Measurements from ENCODE around the gene PRKACB. TPM values are rescaled to one million over a fixed set of nuclear protein-coding genes. Genes with fewer than 3 reads are reported as not detected.
A peak's percentile ranks its signal among the peaks of the same experiment; 100 is the strongest.

The PRKACB gene
- total RNA-seq, 2 donors from 2014 or later = 9.6 to 18.2 TPM

DNA sequence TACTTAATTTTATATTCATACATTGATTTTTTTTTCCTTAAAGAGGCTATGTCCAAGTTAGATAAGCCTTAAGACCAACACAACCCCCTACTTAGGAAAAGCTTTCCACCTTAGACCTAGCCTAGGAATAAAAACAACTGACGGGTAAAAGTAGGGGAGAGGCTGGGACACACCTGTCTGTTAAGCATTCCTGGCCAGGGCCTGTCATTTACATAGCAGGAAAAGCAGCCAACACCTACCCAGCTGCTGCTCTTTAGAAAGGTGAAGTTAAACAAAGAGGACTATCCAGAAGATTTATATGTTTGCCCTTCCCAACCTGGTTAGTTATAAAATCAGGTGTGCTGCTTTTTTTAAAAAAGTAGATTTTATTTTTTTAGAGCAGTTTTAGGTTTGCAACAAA is 128.3 kb downstream of the PRKACB start:
- ATAC-seq (peak; percentile 84), DNase-seq (peak; percentile 33 to 67 (median 64))
- intact Hi-C loops (cut with DNase I) = no loop called here
- TF ChIP-seq, protein P1, sequence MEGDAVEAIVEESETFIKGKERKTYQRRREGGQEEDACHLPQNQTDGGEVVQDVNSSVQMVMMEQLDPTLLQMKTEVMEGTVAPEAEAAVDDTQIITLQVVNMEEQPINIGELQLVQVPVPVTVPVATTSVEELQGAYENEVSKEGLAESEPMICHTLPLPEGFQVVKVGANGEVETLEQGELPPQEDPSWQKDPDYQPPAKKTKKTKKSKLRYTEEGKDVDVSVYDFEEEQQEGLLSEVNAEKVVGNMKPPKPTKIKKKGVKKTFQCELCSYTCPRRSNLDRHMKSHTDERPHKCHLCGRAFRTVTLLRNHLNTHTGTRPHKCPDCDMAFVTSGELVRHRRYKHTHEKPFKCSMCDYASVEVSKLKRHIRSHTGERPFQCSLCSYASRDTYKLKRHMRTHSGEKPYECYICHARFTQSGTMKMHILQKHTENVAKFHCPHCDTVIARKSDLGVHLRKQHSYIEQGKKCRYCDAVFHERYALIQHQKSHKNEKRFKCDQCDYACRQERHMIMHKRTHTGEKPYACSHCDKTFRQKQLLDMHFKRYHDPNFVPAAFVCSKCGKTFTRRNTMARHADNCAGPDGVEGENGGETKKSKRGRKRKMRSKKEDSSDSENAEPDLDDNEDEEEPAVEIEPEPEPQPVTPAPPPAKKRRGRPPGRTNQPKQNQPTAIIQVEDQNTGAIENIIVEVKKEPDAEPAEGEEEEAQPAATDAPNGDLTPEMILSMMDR (IDR thresholded peaks at IDR 0.05) = no peak
- no peak for TF ChIP-seq POLR2A (IDR thresholded peaks at IDR 0.05)
- H3K36me3 ChIP-seq (replicated peaks in 1 of 2; ENCODE audit: insufficient read depth in 1 of 2, low read depth in 2 of 2) = no peaks in the 10 kb centered on the region
- no peak overlapping the region for H3K4me3 ChIP-seq
- peak overlapping the region in 2 of 4 donors; percentile 41 to 61 for H3K27ac ChIP-seq
- H3K4me1 ChIP-seq = peaks cover 22% of the 10 kb centered on the region
- no peaks in the 10 kb centered on the region for H3K27me3 ChIP-seq
- 5 to 40% methylated on average over 1 of the region's 1 CpG for WGBS, 2 donors
- no peaks in the 10 kb centered on the region for H3K9me3 ChIP-seq

DNA sequence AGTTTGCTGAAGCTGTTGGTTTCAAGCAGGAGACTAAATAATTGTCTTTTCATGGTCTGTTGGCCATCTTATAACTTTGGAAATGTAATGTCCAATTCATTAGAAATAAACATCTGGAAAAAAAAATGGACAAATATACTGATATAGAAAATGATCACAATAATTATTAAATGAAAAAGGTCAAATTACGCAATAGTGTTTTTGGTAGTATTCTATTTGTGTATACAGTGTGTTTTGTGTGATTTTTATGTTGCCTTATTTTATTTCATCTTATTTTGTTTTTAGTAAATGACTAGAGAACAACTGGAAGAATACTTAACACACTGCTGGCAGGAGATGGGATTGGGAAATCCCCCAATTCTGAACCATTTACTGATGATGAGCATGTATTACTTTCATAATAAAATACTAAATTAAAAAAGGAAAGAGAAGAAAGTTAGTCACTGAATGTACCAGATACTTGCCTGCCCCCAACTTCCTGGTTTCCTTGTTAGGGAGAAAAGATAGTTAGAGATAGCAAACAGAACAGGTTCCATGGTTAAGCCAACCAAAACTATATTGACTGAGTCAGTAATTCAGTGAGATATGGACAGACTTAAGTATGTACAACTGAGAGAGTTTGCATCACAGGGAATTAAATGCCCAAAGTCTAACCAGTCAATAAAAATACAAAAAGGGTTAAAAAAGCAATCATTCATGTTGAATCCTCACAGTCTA is 133.4 kb downstream of the PRKACB start:
- intact Hi-C loops (cut with DNase I) = no loop called here
- Histone ChIP-seq H3K4me3 (no peak overlapping the region), H3K27ac (no peak overlapping the region), H3K9me3 (no peaks in the 10 kb centered on the region), H3K36me3 (replicated peaks in 1 of 2; ENCODE audit: insufficient read depth in 1 of 2, low read depth in 2 of 2) (no peaks in the 10 kb centered on the region), H3K27me3 (no peaks in the 10 kb centered on the region), H3K4me1 (peaks cover 21% of the 10 kb centered on the region)
- ATAC-seq = no peak
- TF ChIP-seq, protein P1 (IDR thresholded peaks at IDR 0.05) = no peak
- 89 to 95% methylated on average over 1 of the region's 1 CpG for WGBS, 2 donors
- no peak for DNase-seq

DNA sequence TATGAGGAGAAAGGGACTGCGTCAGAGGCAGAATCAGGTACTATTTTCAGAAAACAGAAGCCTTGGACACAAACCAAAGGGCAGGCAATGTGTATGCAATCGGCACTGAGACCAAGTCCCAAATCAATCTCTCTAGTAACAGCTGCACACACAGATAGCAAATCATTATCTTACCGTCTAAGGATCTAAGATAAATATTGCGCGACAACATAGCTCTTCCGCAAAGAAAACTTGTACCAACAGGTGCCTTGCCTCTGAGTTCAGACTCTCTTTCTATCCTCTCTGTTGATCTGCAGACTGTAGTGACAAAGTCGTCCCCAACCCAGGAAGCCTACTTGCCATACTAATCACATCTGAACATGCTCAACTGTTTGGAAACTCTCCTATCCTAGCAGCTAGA is 134.8 kb downstream of the PRKACB start:
- no peaks in the 10 kb centered on the region for H3K9me3 ChIP-seq
- WGBS, 2 donors = 15 to 26% methylated on average over 6 to 7 of the region's 7 CpGs
- no peak overlapping the region for H3K4me3 ChIP-seq
- peak; percentile 56 for ATAC-seq
- H3K27me3 ChIP-seq = no peaks in the 10 kb centered on the region
- TF ChIP-seq, protein P1 (IDR thresholded peaks at IDR 0.05) = no peak
- peak in 1 of 4 donors; percentile 13 for DNase-seq
- H3K27ac ChIP-seq = no peak overlapping the region
- intact Hi-C loops (cut with DNase I) = no loop called here
- peaks cover 16% of the 10 kb centered on the region for H3K4me1 ChIP-seq
- no peaks in the 10 kb centered on the region for H3K36me3 ChIP-seq (replicated peaks in 1 of 2; ENCODE audit: insufficient read depth in 1 of 2, low read depth in 2 of 2)

DNA sequence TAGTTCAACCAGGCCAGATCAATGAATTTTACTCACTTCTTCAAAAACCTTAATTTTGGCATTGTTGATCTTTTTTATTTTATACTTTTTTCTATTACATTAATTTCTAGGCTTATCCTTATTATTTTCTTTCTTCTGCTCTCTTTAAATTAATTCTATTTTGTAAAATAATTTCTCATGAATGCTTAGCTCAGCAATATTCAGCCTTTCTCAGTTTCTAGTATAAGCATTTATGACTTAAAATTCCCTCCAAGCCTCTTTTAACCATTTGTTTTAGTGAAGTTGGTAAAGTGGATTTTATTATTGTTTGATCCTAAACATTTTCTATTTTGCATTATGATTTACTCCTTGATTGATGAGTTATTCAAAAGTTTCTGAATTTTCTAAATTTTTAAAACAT is 136.8 kb downstream of the PRKACB start:
- Histone ChIP-seq H3K27ac (no peak overlapping the region), H3K4me3 (no peak overlapping the region), H3K36me3 (replicated peaks in 1 of 2; ENCODE audit: insufficient read depth in 1 of 2, low read depth in 2 of 2) (no peaks in the 10 kb centered on the region), H3K27me3 (no peaks in the 10 kb centered on the region), H3K4me1 (peaks cover 16% of the 10 kb centered on the region), H3K9me3 (no peaks in the 10 kb centered on the region)
- no peak for DNase-seq
- intact Hi-C loops (cut with DNase I) = no loop called here
- ATAC-seq = no peak
- TF ChIP-seq, protein P1 (IDR thresholded peaks at IDR 0.05) = no peak
- no peak for TF ChIP-seq POLR2A (IDR thresholded peaks at IDR 0.05)

DNA sequence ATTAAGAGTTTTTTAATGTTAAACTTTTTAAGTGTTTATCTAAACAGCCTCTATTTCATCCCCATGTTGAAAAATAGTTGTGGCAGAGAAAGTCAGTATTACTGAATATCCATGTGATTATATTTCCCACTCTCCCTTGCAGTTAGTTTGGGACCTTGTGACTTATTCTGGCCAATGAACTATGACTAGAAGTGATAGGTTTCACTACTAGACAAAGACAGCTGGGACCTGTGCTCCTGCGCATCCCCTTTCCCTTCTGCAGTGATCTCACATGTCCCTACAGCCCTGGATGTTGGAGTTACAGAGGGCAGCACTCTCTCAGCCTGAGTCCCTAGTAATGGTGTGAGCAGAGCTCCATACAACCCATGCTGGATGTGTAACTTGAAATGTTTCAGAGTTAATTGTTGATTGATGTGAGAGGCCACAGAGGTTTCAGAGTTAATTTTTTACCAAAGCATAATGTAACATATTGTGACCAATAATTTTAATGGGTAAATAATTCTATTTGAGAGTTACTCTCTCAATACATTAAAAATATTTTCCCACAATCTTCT is 138.8 kb downstream of the PRKACB start:
- DNase-seq = no peak
- intact Hi-C loops (cut with DNase I) = no loop called here
- TF ChIP-seq, protein P1 (IDR thresholded peaks at IDR 0.05) = no peak
- TF ChIP-seq POLR2A (IDR thresholded peaks at IDR 0.05) = no peak
- H3K4me1 ChIP-seq = peaks cover 15% of the 10 kb centered on the region
- H3K36me3 ChIP-seq (replicated peaks in 1 of 2; ENCODE audit: insufficient read depth in 1 of 2, low read depth in 2 of 2) = no peaks in the 10 kb centered on the region
- no peak overlapping the region for H3K4me3 ChIP-seq
- ATAC-seq = no peak
- H3K27ac ChIP-seq = no peak overlapping the region
- WGBS, 2 donors = 82 to 100% methylated on average over 1 of the region's 1 CpG
- H3K9me3 ChIP-seq = peaks cover 0 to 4% (median 0%) of the 10 kb centered on the region in 3 donors
- H3K27me3 ChIP-seq = no peaks in the 10 kb centered on the region
